ENCODE results near the gene ANXA5.

- TF ChIP-seq, protein P1, sequence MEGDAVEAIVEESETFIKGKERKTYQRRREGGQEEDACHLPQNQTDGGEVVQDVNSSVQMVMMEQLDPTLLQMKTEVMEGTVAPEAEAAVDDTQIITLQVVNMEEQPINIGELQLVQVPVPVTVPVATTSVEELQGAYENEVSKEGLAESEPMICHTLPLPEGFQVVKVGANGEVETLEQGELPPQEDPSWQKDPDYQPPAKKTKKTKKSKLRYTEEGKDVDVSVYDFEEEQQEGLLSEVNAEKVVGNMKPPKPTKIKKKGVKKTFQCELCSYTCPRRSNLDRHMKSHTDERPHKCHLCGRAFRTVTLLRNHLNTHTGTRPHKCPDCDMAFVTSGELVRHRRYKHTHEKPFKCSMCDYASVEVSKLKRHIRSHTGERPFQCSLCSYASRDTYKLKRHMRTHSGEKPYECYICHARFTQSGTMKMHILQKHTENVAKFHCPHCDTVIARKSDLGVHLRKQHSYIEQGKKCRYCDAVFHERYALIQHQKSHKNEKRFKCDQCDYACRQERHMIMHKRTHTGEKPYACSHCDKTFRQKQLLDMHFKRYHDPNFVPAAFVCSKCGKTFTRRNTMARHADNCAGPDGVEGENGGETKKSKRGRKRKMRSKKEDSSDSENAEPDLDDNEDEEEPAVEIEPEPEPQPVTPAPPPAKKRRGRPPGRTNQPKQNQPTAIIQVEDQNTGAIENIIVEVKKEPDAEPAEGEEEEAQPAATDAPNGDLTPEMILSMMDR (IDR thresholded peaks at IDR 0.05; ENCODE audit: borderline replicate concordance, extremely low read depth, low read length, poor library complexity, severe bottlenecking) = no peak
- TF ChIP-seq EZH2 (IDR thresholded peaks at IDR 0.05; ENCODE audit: borderline replicate concordance, low read depth, low read length, severe bottlenecking) = no peak
Observed at GRCh38 chr4:121668368-121669162, 28.2 kb downstream of the ANXA5 start.
